ENCODE measurements around the gene CFB.

DNA sequence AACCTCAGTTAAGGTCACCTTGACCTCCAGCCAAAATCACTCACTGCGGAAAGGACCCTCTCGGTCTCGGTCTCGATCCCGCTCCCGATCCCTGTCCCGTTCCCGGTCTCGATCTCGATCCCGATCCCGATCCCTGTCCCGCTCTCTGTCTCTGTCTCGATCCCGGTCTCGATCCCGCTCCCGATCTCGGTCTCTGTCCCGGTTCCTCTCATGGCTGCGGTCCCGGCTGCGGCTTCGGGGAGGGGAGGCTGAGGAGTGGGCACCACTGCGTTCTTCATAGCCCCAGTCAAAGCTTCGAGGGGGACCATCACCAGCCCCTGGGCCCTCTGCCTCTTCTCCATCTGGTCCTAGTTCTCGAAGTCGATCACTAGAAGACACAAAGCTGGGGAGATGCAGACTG, 8.6 kb downstream of the CFB start:
- TF ChIP-seq POLR2AphosphoS5 (IDR thresholded peaks at IDR 0.05; ENCODE audit: low read depth, low read length), result no peak
- TF ChIP-seq, protein P1, sequence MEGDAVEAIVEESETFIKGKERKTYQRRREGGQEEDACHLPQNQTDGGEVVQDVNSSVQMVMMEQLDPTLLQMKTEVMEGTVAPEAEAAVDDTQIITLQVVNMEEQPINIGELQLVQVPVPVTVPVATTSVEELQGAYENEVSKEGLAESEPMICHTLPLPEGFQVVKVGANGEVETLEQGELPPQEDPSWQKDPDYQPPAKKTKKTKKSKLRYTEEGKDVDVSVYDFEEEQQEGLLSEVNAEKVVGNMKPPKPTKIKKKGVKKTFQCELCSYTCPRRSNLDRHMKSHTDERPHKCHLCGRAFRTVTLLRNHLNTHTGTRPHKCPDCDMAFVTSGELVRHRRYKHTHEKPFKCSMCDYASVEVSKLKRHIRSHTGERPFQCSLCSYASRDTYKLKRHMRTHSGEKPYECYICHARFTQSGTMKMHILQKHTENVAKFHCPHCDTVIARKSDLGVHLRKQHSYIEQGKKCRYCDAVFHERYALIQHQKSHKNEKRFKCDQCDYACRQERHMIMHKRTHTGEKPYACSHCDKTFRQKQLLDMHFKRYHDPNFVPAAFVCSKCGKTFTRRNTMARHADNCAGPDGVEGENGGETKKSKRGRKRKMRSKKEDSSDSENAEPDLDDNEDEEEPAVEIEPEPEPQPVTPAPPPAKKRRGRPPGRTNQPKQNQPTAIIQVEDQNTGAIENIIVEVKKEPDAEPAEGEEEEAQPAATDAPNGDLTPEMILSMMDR (IDR thresholded peaks at IDR 0.05), result no peak

All from Panc1 (cell line).